H1 (cell line): ENCODE measurements around the gene RPGR. TPM values are rescaled to one million over a fixed set of nuclear protein-coding genes. Genes with fewer than 3 reads are reported as not detected.

Experiments
- CTCF ChIA-PET: fragments of 300-600 bp; sonication (Branson Sonifier 250); formaldehyde crosslinking; loops from one replicate; lab custom pipeline; 2021; ENCODE audit not compliant: partially characterized antibody; lab: Charles Lee
- POLR2A ChIA-PET: fragments of 300-600 bp; sonication (Branson Sonifier 250); formaldehyde crosslinking; loops from one replicate; lab custom pipeline; 2021; ENCODE audit warnings: inconsistent platforms; ENCODE audit not compliant: partially characterized antibody; lab: Charles Lee
- DNase-seq, 2 experiments: peaks; one replicate each; pipeline versions ENCODE4 v3.0.0 to v3.0.0-alpha.2; 2010 to 2022; ENCODE audit warnings: low spot score in 2 of 2, low read depth in 1 of 2, mixed read lengths in 1 of 2
- FAIRE-seq: peaks from 2 replicates; lab custom pipeline; 2011; peaks lifted over from hg19 to GRCh38; lab: Jason Lieb, UNC
- H2AFZ ChIP-seq: 2 replicates; pipeline ENCODE4 v1.8.1; 2012; ENCODE audit warnings: low read length, inconsistent platforms
- H2AK5ac ChIP-seq: 2 replicates; pipeline ENCODE4 v1.6.1; 2013; ENCODE audit warnings: low read depth, low read length
- H2BK120ac ChIP-seq: replicated peaks from 2 replicates; pipeline ENCODE3; 2013; ENCODE audit warnings: low read depth, low read length, inconsistent platforms
- H2BK12ac ChIP-seq: 2 replicates; pipeline ENCODE4 v1.6.1; 2013; ENCODE audit warnings: low read depth, low read length
- H2BK15ac ChIP-seq: 2 replicates; pipeline ENCODE4 v1.6.1; 2013; ENCODE audit warnings: low read length
- H2BK20ac ChIP-seq: 2 replicates; pipeline ENCODE4 v1.6.1; 2013; ENCODE audit warnings: low read length
- H2BK5ac ChIP-seq: 2 replicates; pipeline ENCODE4 v1.6.1; 2013; ENCODE audit warnings: low read depth, low read length
- H3K14ac ChIP-seq: 2 replicates; pipeline ENCODE4 v1.6.1; 2013; ENCODE audit warnings: inconsistent platforms; ENCODE audit not compliant: insufficient read length
- H3K18ac ChIP-seq: 2 replicates; pipeline ENCODE4 v1.6.1; 2013; ENCODE audit warnings: low read length; ENCODE audit errors: extremely low read depth
- H3K23ac ChIP-seq: 2 replicates; pipeline ENCODE4 v1.6.1; 2013; ENCODE audit warnings: inconsistent platforms; ENCODE audit not compliant: insufficient read length
- H3K23me2 ChIP-seq: 2 replicates; pipeline ENCODE4 v1.6.1; 2013; ENCODE audit warnings: low read depth, low read length
- H3K27ac ChIP-seq: 2 replicates; pipeline ENCODE4 v1.6.1; 2011; ENCODE audit warnings: low read depth, low read length, inconsistent platforms
- H3K27me3 ChIP-seq, 4 experiments: replicated peaks in 1 of 4; 1 replicate in 1 of 4; 2 replicates in 3 of 4; pipeline versions ENCODE4 v1.6.1 to v1.8.1; 2011 to 2013; ENCODE audit warnings: low read length in 3 of 4, mild to moderate bottlenecking in 3 of 4, inconsistent platforms in 2 of 4, mixed read lengths in 2 of 4, moderate library complexity in 1 of 4; ENCODE audit not compliant: control insufficient read depth in 3 of 4, insufficient read depth in 3 of 4; ENCODE audit errors: extremely low read depth in 1 of 4
- H3K36me3 ChIP-seq, 4 experiments: 2 replicates each; pipeline versions ENCODE4 v1.6.1 to v1.8.1; 2011 to 2013; ENCODE audit warnings: mild to moderate bottlenecking in 4 of 4, low read length in 3 of 4, moderate library complexity in 2 of 4, control low read depth in 1 of 4, inconsistent platforms in 1 of 4; ENCODE audit not compliant: insufficient read depth in 4 of 4, control insufficient read depth in 2 of 4
- H3K4ac ChIP-seq: replicated peaks from 2 replicates; pipeline ENCODE3; 2013; ENCODE audit warnings: low read length, low read depth, mixed read lengths, inconsistent platforms; ENCODE audit not compliant: insufficient read length
- H3K4me1 ChIP-seq, 4 experiments: replicated peaks in 1 of 4; 1 replicate in 1 of 4; 2 replicates in 3 of 4; pipeline versions ENCODE4 v1.6.1 to v1.8.1; 2011 to 2013; ENCODE audit warnings: low read length in 3 of 4, inconsistent platforms in 2 of 4, mixed read lengths in 1 of 4; ENCODE audit not compliant: insufficient read depth in 4 of 4, control insufficient read depth in 3 of 4
- H3K4me2 ChIP-seq, 2 experiments: 2 replicates each; pipeline versions ENCODE4 v1.6.1 to v1.8.1; 2011 to 2013; ENCODE audit warnings: low read depth in 2 of 2, low read length in 2 of 2, control low read depth in 1 of 2, inconsistent platforms in 1 of 2, mild to moderate bottlenecking in 1 of 2; ENCODE audit not compliant: insufficient read depth in 1 of 2
- H3K4me3 ChIP-seq, 4 experiments: fragments of 200-600, 300-600 bp in 1 of 4; sonication (generic), shearing (Covaris generic), sonication (Bioruptor Twin) in 1 of 4; 2 replicates each; pipeline versions ENCODE4 v1.5.1 to v1.8.1; 2011 to 2016; ENCODE audit warnings: low read length in 4 of 4, low read depth in 3 of 4, control low read depth in 2 of 4, inconsistent platforms in 2 of 4, mild to moderate bottlenecking in 2 of 4, mixed read lengths in 1 of 4, moderate library complexity in 1 of 4; ENCODE audit not compliant: insufficient read depth in 2 of 4; ENCODE audit errors: extremely low read depth in 1 of 4
- H3K56ac ChIP-seq: replicated peaks from 2 replicates; pipeline ENCODE3; 2013; ENCODE audit warnings: low read depth, mild to moderate bottlenecking, mixed read lengths, low read length, inconsistent platforms; ENCODE audit not compliant: insufficient read length
- H3K79me1 ChIP-seq: 2 replicates; pipeline ENCODE4 v1.6.1; 2013; ENCODE audit warnings: low read depth, low read length, control low read depth
- H3K79me2 ChIP-seq, 2 experiments: 2 replicates each; pipeline versions ENCODE4 v1.6.1 to v1.8.1; 2012 to 2013; ENCODE audit warnings: low read length in 2 of 2, mild to moderate bottlenecking in 2 of 2, inconsistent platforms in 1 of 2; ENCODE audit not compliant: insufficient read depth in 2 of 2, control insufficient read depth in 1 of 2
- H3K9ac ChIP-seq, 4 experiments: replicated peaks in 1 of 4; 1 replicate in 1 of 4; 2 replicates in 3 of 4; pipeline versions ENCODE4 v1.6.1 to v1.8.1; 2011 to 2013; ENCODE audit warnings: low read depth in 3 of 4, low read length in 3 of 4, control low read depth in 2 of 4, mild to moderate bottlenecking in 2 of 4, moderate library complexity in 2 of 4, inconsistent platforms in 1 of 4; ENCODE audit errors: extremely low read depth in 1 of 4
- H3K9me3 ChIP-seq, 2 experiments: 2 replicates each; pipeline versions ENCODE4 v1.6.1 to v1.8.1; 2012 to 2013; ENCODE audit warnings: mild to moderate bottlenecking in 2 of 2, moderate library complexity in 2 of 2, control low read depth in 1 of 2, inconsistent platforms in 1 of 2, low read depth in 1 of 2, low read length in 1 of 2, mixed read lengths in 1 of 2; ENCODE audit not compliant: insufficient read depth in 2 of 2
- H4K20me1 ChIP-seq, 2 experiments: replicated peaks in 1 of 2; 2 replicates each; pipeline versions ENCODE3 to v1.8.1; 2011 to 2013; ENCODE audit warnings: inconsistent platforms in 2 of 2, low read length in 2 of 2, mild to moderate bottlenecking in 1 of 2; ENCODE audit not compliant: insufficient read depth in 2 of 2, control insufficient read depth in 1 of 2
- H4K5ac ChIP-seq: 2 replicates; pipeline ENCODE4 v1.6.1; 2013; ENCODE audit warnings: low read length, low read depth, mixed read lengths, inconsistent platforms; ENCODE audit not compliant: insufficient read length
- H4K8ac ChIP-seq: 2 replicates; pipeline ENCODE4 v1.8.0; 2013; ENCODE audit warnings: mild to moderate bottlenecking, moderate library complexity, low read length, inconsistent platforms; ENCODE audit not compliant: insufficient read depth; ENCODE audit errors: extremely low read depth
- H4K91ac ChIP-seq: replicated peaks from 2 replicates; pipeline ENCODE3; 2013; ENCODE audit warnings: low read length, mixed read lengths, inconsistent platforms; ENCODE audit not compliant: insufficient read length
- CEBPB ChIP-seq: IDR thresholded peaks from 2 replicates; pipeline ENCODE4 v1.6.1; 2012; ENCODE audit warnings: low read depth, low read length
- CHD1 ChIP-seq: IDR thresholded peaks from 2 replicates; pipeline ENCODE4 v1.6.1; 2012; ENCODE audit warnings: low read depth, low read length, improper control_type of control experiment
- CHD2 ChIP-seq: IDR thresholded peaks from 2 replicates; pipeline ENCODE4 v1.6.1; 2012; ENCODE audit warnings: low read length, improper control_type of control experiment
- EGR1 ChIP-seq: IDR thresholded peaks from 2 replicates; pipeline ENCODE4 v1.6.1; 2011; ENCODE audit warnings: low read depth, low read length, borderline replicate concordance
- EP300 ChIP-seq, 2 experiments: IDR thresholded peaks; 1 replicate in 1 of 2; 2 replicates in 1 of 2; pipeline ENCODE4 v1.6.1; 2011 to 2012; ENCODE audit warnings: low read depth in 2 of 2, low read length in 2 of 2, mild to moderate bottlenecking in 2 of 2, borderline replicate concordance in 1 of 2, inconsistent platforms in 1 of 2, moderate library complexity in 1 of 2
- EZH2 ChIP-seq: fragments of 200-600 bp; sonication (generic); IDR thresholded peaks from 2 replicates; pipeline ENCODE4 v1.7.1; 2012; ENCODE audit warnings: low read depth, mild to moderate bottlenecking, moderate library complexity, low read length, inconsistent platforms; ENCODE audit not compliant: severe bottlenecking
- GABPA ChIP-seq: IDR thresholded peaks from 2 replicates; pipeline ENCODE4 v1.6.1; 2011; ENCODE audit warnings: mild to moderate bottlenecking, low read length, moderate library complexity, borderline replicate concordance; ENCODE audit not compliant: insufficient read depth
- HDAC2 ChIP-seq, 2 experiments: fragments of 300-600 bp in 1 of 2; sonication (generic) in 1 of 2; IDR thresholded peaks; 2 replicates each; pipeline ENCODE4 v1.6.1; 2011 to 2012; ENCODE audit warnings: low read depth in 2 of 2, low read length in 2 of 2, mild to moderate bottlenecking in 2 of 2, moderate library complexity in 2 of 2, borderline replicate concordance in 1 of 2, inconsistent platforms in 1 of 2
- KDM1A ChIP-seq: fragments of 200-600, 300-600 bp; sonication (generic); IDR thresholded peaks from 2 replicates; pipeline ENCODE4 v1.7.1; 2016; ENCODE audit warnings: mild to moderate bottlenecking, low read length, borderline replicate concordance
- KDM5A ChIP-seq: fragments of 200-600 bp; IDR thresholded peaks from 2 replicates; pipeline ENCODE4 v1.7.1; 2012; ENCODE audit warnings: mild to moderate bottlenecking, low read length, inconsistent platforms, mixed read lengths
- NRF1 ChIP-seq: IDR thresholded peaks from 2 replicates; pipeline ENCODE4 v1.6.1; 2011; ENCODE audit warnings: mild to moderate bottlenecking, low read depth, low read length, improper control_type of control experiment
- SIX5 ChIP-seq: IDR thresholded peaks from 2 replicates; pipeline ENCODE4 v1.6.1; 2011; ENCODE audit warnings: mild to moderate bottlenecking, low read depth, low read length
- TCF12 ChIP-seq: IDR thresholded peaks from 2 replicates; pipeline ENCODE4 v1.6.1; 2011; ENCODE audit warnings: low read depth, mild to moderate bottlenecking, low read length
- WGBS, 2 experiments: shearing (Covaris generic) in 1 of 2; methylation state at CpG; one replicate each; pipeline versions ENCODE4 v1.1.6 to v1.1.7; 2013 to 2015; ENCODE audit warnings: low lambda C conversion rate in 2 of 2, mixed read lengths in 2 of 2, inconsistent platforms in 1 of 2, low coverage in 1 of 2, missing lambda C conversion rate in 1 of 2; ENCODE audit not compliant: insufficient replicate concordance in 2 of 2, insufficient coverage in 1 of 2, insufficient read length in 1 of 2; ENCODE audit errors: extremely low coverage in 1 of 2, missing lambda C conversion rate in 1 of 2; 5-methylcytosine and 5-hydroxymethylcytosine counted together
- polyA plus RNA-seq, 7 experiments: library from polyadenylated mRNA; depleted of rRNA in 3 of 7; stranded (reverse) in 5 of 7; unstranded in 2 of 7; fragments of >200 nt in 5 of 7; fragments of 200-250 nt in 2 of 7; gene quantifications; 1 replicate in 5 of 7; 2 replicates in 1 of 7; 4 replicates in 1 of 7; pipeline versions ENCODE4 v1.2.1 to v1.2.3, GENCODE V29; 2011 to 2013; ENCODE audit warnings: missing spikeins in 2 of 7, mixed read lengths in 2 of 7
- total RNA-seq: library from RNA; stranded (reverse); fragmentation: NEBNext Ultra II Directional; extraction: Animal tissue kit (Norgen Biotek cat#: 25700); gene quantifications from 2 replicates; pipeline ENCODE4 v1.2.1, GENCODE V29; 2021
- TF ChIP-seq, protein P1 (sequence below): IDR thresholded peaks from 2 replicates; pipeline ENCODE4 v1.6.1; 2011; ENCODE audit warnings: low read length, improper control_type of control experiment

The RPGR gene
- total and polyA plus RNA-seq, 2 of the 8 experiments (the other 6 are each of a cell fraction or from before 2014, with no cell fraction given): 1.6 to 10.0 TPM

DNA sequence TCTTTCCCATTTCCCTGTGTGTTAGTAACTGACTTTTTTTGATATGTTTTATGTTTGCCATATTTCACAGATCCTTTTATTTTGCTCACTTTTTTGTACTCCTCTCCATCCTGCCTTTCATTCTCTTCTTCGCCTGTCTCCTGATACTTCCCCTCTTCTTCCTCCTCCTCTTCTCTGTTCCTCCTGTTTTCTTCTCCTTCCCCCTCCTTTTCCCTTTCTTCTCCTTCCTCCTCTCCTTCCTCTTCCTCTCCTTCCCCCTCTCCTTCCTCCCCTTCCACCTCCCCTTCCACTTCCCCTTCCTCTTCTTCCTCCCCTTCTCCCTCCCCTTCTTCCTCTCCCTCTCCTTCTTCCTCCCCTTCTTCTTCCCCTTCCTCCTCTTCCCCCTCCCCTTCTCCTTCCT, 41.7 kb downstream of the RPGR start:
- CTCF ChIA-PET: no interaction called here
- H2BK120ac ChIP-seq: no peak overlapping the region
- H4K91ac ChIP-seq: no peak overlapping the region
- H3K14ac ChIP-seq: no peak overlapping the region
- H2AK5ac ChIP-seq: no peak overlapping the region
- H3K27ac ChIP-seq: no peak overlapping the region
- no peak overlapping the region for H2BK20ac ChIP-seq
- no peak overlapping the region for H2BK5ac ChIP-seq
- FAIRE-seq: no peak
- H3K23ac ChIP-seq: no peak overlapping the region
- H3K4ac ChIP-seq: no peak overlapping the region
- no peaks in the 10 kb centered on the region for H3K9me3 ChIP-seq
- no peaks in the 10 kb centered on the region for H3K23me2 ChIP-seq
- H3K27me3 ChIP-seq: no peaks in the 10 kb centered on the region
- no peak overlapping the region for H2BK12ac ChIP-seq
- no peak overlapping the region for H2BK15ac ChIP-seq
- H2AFZ ChIP-seq: no peak overlapping the region
- H3K18ac ChIP-seq: no peak overlapping the region
- no peak overlapping the region for H3K4me2 ChIP-seq
- no peak overlapping the region for H4K8ac ChIP-seq
- H3K4me1 ChIP-seq: no peaks in the 10 kb centered on the region
- POLR2A ChIA-PET: no interaction called here
- no peak overlapping the region for H3K56ac ChIP-seq
- H3K9ac ChIP-seq: no peak overlapping the region
- H3K79me2 ChIP-seq: no peaks in the 10 kb centered on the region
- no peak overlapping the region for H4K5ac ChIP-seq
- 100% methylated on average over 1 of the region's 1 CpG; no CpG with 5 or more reads in 1 of the 2 experiments for WGBS, 2 experiments
- no peak for DNase-seq
- no peaks in the 10 kb centered on the region for H4K20me1 ChIP-seq
- no peaks in the 10 kb centered on the region; a peak in 1 of 8 replicates for H3K36me3 ChIP-seq
- H3K79me1 ChIP-seq: no peaks in the 10 kb centered on the region
- no peak overlapping the region for H3K4me3 ChIP-seq
- TF ChIP-seq GABPA (no peak), EP300 (IDR thresholded peaks at IDR 0.05; ENCODE audit: borderline replicate concordance in 1 of 2, low read depth in 2 of 2, low read length in 2 of 2) (no peak), CHD2 (no peak), HDAC2 (IDR thresholded peaks at IDR 0.05; ENCODE audit: borderline replicate concordance in 1 of 2, low read depth in 2 of 2, low read length in 2 of 2) (no peak), EGR1 (no peak), TCF12 (no peak), NRF1 (no peak), CEBPB (no peak), CHD1 (no peak), SIX5 (no peak), KDM5A (no peak), EZH2 (no peak), KDM1A (no peak)
- TF ChIP-seq, protein P1, sequence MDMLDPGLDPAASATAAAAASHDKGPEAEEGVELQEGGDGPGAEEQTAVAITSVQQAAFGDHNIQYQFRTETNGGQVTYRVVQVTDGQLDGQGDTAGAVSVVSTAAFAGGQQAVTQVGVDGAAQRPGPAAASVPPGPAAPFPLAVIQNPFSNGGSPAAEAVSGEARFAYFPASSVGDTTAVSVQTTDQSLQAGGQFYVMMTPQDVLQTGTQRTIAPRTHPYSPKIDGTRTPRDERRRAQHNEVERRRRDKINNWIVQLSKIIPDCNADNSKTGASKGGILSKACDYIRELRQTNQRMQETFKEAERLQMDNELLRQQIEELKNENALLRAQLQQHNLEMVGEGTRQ: no peak
